HG03175 (cell line): ENCODE measurements around the gene ASTN2.

Experiments used
- ATAC-seq: cut with Tn5 transposase; IDR thresholded peaks from one replicate; pipeline ENCODE4 v1.9.1; 2021; ENCODE audit warnings: mild to moderate bottlenecking, moderate library complexity; ENCODE audit not compliant: unreplicated experiment

The ASTN2 gene

DNA sequence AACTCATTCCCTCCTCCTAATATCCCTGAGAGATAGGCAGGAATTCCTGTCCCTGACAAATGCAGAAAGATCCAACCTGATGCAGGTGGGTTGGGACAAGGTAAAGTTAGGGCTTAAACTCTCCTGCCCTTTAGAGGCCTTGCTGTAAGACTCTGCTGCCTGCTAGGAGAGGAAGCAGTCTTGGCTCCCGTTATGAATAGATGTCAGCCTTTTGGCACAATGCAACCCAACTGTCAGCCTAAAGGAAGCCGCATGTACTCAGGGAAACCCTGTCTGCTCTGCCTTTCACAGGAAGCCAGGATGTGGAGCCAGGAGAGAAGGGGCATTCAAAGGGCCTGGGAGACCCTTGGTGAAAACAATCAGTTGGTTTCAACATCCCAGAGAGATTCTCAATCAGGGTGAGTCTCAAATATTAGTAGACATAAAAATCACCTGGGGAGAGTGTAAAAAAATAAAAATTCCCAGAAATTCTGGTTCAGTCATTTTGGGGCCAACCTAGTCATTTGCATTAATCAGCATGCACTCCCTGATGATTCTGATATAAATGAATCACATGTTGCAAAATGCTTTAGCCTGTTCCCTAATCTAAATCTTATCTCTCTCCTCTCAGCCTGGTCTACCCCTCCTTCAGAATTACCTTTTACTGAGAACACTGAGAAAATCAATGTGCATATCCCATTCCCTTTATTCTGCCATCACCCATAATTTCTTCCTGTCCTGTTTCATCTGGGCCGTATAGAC, 864.0 kb downstream of the ASTN2 start:
- no peak for ATAC-seq

DNA sequence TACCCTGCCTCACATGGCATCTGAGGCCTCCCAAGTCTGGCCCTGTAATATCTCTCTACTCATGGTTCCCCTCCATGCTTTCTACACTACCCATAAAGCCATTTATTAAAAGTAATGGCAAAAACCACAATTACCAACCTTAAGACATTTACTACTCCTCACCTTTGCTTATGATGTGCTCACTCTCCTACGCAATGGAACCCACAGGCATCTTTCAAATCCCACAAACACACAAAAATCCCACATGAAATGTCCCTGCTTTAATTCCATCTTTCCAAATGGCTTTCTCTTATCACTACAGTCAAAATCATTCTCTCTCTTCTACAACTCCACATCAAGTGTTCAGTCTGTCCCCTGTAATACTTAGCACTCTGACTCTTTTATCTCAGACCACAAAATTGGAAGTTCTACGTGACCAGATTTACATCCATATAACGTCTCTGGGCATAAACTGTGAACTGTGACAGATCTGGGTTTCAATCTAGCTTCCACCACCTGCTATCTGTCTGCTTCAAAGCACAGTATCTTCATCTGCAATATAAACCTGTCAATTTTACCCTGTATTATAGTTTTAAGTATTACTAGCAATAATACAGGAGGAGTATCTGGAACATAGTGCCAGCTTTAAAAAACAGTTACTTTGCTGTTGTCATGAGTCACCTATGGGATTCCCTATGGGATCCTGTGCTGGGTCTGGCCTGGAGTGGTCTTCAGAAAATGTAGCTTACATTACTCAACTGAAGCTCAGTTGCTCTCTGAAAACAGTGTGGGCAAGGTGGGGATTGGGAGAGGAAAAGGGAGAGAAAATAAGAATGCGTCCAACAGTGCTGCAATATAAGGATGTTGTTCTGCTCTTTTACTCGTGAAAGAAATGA, 864.8 kb downstream of the ASTN2 start:
- no peak for ATAC-seq

DNA sequence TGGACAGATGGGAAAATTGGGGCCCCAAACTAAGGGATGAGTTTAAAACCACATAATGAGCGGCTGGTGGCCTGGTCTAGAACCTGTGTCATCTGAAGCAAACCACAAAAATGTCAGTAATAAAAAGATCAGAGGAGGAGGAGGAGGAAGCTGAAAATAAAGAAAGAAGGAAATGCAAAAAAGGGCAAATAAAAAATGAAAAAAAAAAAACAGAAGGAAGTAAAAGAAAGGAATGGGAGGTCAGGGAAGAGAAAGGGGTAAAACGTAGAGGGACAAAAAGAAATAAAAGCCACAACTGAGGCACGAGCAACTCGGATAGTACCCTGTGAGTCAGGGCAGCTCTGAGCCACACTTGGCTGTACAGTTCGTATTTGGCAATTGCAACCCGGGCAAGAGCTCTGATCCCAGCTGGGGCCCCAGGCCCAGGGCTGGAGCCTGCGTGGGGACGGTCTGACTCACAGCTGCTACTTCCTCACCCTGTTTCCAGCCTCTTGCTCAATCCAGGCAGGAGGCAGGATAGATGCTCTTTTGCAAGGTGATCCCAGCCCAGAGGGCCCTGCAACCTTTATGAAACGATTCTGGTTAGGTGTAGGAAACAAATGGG, 865.7 kb downstream of the ASTN2 start:
- ATAC-seq = no peak

DNA sequence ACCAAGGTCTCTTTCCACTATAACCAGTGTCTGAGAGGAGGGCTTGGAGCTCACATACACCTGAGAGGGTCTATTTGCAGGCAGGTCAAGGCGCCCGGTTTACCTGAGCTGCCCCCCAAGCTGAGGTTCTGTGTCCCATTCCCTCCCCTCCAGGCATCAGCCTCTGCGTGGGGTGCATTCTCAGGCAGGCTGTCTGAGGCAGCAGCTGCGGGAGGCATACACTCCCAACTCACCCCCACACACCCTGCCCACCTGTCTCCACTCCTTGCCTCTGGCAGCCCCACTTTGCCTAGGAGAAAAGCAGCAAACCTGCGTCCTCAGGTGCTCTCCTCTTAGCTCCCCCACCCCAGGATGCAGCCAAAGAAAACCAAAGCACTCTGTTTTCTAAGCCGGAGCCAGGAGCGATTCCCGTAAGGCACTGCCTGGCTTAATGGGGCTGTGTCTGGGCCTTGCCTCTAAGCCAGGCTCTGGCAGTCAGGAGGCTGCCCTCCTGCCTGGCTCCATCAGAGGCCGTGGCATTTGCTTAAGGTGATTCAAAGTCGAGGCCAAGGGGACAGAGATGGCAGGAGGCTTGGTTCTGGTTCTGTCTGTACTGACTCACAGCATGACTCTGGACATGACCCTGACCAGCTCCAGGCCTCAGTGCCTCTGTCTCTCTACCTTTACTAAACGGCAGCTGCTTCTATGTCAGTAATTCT, 867.0 kb downstream of the ASTN2 start:
- ATAC-seq = no peak

DNA sequence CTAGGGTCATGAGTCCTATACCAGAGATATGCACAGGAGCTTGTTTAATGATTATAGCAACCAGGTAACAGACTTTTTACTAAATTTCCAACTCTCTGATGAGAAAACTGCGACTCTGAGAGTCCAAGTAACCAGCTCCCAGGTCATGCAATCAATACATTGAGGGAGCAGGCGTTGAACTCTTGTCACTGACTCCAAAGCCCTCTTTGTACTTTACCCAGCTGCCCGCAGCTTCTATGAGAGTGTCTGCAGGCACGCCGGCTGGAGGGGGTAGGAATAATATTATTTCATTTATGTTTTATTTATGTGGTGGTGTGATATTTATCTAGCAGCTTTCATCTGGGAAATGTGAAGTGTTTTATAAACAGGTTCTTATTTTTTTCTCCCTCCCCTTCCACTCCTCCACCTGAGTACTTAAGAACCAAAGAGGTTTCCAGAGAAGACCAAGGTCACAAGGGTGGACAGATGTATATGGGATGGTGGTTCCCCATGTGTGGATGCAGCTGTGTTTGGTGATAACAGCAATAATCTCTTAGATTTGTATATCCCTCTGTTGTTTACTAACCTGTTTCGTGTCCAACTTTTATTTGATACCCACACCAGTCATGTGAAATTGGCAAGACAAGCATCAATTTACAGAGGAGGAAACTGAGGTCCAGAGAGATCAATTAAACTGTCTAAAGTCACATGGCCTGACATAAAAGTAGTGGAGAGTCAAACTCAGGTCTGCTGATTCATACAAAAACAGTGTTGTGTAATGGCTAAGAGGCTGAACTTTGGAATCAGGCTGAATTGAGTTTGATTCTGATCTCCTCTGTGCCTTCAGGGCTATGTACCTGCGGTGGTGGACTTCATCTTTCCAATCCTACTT, 867.9 kb downstream of the ASTN2 start:
- no peak for ATAC-seq

DNA sequence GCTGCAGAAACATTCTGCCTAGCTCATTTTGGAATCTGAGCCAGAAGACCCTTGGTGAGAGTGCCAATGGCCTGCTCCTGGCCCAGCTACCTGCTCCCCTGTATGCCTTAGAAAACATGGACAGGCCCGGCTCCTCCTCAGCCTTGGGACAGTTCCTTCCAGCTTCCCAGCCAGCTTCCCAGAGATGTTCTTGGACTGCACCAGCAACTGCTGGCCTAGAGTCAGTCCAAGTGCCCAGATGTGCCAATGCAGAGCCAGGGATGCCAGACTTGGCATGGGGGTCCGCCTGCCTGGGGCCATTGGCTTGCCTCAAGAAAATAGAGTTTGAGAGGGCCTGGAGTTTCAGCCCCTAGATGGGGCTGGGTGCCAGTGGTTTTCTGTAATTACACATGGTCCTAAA, 870.0 kb downstream of the ASTN2 start:
- no peak for ATAC-seq

GRCh38 chr9:116543731-116544400, 871.0 kb downstream of the ASTN2 start:
- no peak for ATAC-seq

DNA sequence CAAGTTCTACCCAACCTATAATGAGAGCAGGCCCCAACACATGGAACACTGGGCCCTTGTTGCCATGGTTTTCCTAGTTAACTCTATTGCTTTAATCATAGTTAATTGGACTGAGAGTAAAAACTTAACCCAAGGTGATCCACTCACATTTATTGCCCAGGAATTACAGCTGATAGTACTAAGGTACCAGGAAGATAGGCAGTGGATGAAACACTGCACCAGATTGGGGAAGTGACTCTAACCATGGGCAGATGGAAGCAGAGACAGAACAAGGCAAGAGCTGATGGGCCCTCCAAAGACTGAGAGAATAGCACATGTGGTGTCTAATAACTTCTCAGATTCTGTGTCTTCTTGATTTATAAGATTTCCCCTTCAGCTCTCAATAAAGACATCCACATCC, 873.5 kb downstream of the ASTN2 start:
- ATAC-seq = no peak

DNA sequence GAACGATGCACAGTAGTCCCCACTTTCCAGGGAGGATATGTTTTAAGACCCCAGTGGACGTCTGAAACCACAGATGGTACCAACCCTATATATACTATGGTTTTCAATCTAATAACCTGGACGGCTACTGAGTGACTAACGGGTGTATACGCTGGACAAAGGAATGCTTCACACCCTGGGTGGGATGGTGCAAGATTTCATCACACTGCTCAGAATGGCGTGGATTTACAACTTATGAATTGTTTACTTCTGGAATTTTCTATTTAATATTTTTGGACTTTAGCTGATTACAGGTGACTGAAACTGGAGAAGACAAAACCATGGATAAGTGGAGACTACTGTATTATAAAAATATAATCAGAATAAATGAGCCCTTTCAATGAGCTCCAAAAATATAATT, 875.3 kb downstream of the ASTN2 start:
- ATAC-seq = no peak

GRCh38 chr9:116525611-116526010, 889.2 kb downstream of the ASTN2 start:
- ATAC-seq = no peak

DNA sequence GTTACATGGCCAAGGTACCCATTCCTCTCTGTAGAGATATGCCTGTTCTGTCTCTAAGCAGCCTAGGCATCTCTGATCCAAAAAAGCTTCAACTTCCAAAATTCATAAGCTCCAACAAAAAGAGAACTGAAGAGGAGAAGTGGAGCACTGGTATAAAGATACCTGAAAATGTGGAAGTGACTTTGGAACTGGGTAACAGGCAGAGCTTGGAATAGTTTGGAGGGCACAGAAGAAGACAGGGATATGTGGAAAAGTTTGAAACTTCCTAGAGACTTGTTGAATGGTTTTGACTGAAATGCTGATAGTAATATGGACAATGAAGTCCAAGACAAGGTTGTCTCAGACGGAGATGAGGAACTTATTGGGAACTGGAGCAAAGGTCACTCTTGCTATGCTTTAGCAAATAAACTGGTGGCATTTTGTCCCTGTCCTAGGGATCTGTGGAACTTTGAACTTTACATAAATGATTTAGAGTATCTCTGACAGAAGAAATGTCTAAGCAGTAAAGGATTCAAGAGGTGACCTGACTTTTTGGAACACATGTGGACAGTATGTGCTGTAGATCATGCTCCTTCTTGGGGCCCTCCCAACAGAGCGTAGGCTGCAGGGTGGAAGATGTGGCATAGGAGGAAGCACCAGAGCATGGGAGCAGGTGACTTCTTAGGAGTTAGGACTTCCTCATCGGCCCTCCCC, 889.9 kb downstream of the ASTN2 start:
- ATAC-seq = no peak

DNA sequence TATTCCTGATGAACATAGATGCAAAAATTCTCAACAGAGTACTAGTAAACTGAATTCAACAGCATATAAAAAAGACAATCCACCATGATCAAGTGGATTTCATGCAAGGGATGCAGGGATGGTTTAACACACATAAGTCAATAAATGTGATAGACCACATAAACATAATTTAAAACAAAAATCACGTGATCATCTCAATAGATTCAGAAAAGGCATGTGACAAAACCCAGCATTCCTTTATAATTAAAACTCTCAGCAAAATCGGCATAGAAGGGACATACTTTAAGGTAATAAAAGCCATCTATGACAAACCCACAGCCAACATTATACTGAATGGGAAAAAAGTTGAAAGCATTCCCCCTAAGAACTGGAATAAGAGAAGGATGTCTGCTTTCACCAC, 894.6 kb downstream of the ASTN2 start:
- no peak for ATAC-seq

DNA sequence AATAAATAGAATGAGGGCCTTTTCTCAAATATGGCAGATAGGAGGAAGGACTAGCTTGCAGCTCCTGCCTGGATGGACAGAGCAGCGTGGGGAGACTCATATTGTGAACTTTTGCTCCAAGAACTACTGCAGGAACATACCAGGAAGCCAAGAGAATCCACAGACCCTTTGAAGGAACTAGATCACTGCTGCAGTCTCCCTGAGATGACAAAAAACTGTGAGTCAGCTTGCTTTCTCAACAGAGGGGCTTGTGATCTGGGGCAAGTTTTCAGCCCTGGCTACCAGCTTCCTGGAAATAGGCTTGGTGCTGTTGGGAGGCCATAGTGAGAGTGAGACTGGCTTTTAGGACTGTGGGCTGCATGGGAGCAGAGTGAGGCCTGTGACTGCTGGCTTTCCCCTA, 898.4 kb downstream of the ASTN2 start:
- no peak for ATAC-seq

DNA sequence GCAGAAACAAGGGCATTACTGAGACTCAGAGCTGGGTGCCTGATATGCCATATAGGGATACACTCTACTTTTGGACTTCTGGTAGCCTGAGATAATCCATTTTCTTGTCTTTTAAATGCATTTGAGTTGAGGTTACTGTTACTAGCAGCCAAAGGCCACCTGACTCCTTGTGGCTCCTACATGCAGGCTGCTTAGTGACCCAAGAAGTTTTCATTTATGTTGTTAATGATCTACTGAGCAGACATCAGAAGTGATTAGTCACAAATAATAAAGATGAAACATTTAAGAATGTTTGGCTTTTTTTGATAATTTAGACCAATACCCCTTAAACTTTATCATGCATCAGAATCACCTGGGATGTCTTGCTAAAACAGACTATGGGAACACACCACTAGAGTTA, 899.3 kb downstream of the ASTN2 start:
- no peak for ATAC-seq

GRCh38 chr9:116506685-116507084, 908.2 kb downstream of the ASTN2 start:
- ATAC-seq = no peak

- peak; percentile 99 for ATAC-seq
Measured at GRCh38 chr9:116504893-116505480, 909.9 kb downstream of the ASTN2 start.

DNA sequence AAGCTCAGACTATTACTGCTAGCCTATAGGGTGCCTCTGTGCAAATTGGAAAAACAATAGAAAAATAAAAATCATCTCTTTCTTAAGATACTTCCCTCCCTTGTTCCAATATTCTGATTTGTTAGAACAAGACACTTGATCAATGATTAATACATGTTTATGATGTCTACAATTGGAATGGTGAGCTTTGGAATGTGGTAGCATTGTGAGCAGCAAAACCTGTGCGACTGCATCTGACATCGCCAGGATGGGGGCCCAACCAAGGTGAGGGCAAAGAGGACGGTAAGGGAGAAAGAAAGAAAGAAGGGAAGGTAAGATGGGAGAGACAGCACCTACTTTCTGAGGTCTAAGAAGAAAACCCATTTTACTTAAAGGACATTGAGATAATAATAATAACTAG, 910.8 kb downstream of the ASTN2 start:
- ATAC-seq = no peak

DNA sequence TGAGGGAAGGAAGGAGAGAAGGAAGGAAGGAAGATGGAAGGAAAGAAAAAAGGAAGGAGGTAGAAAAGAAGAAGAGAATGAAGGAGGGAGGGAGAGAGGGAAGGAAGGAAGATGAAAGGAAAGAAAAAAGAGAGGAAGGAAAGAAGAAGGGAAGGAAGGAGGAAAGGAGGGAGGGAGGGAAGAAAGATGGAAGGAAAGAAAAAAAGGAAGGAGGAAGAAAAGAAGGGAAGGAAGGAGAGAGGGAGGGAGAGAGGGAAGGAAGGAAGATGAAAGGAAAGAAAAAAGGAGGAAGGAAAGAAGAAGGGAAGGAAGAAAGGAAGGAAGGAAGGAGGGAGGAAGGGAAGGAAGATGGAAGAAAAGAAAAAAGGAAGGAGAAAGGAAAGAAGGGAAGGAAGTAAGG, 912.1 kb downstream of the ASTN2 start:
- ATAC-seq = no peak

DNA sequence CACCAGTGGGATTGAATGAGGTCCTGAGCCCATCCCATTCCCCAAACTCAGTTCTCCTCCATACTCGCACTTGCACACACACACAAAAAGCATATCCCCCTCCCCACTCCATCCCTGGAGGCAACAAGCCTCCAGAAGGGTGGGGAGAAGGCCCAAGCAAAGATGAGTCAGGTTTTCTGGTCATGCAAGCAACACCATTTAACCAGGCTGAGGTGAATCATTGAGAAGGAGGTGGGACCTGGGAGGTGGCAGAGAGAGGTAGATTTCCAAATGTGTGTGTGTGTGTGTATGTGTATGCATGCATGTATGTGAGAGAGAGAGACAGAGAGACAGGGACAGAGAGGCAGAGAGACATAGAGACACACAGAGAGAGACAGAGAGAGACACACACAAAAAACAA, 913.0 kb downstream of the ASTN2 start:
- ATAC-seq = no peak
